Ovary (tissue), 9 donors: ENCODE results near the gene OCLN. TPM values are rescaled to one million over a fixed set of nuclear protein-coding genes. Genes with fewer than 3 reads are reported as not detected.

Experiments used
- DNase-seq, 5 donors: peaks; one replicate each; pipeline ENCODE4 v3.0.0-alpha.2; 2019 to 2020
- H3K27ac ChIP-seq, 2 donors: fragments of 200-600 bp; one replicate each; pipeline versions ENCODE4 v1.5.1 to v1.8.0; 2019 to 2022
- H3K27me3 ChIP-seq: fragments of 200-600 bp; one replicate; pipeline ENCODE4 v1.8.0; 2022
- H3K36me3 ChIP-seq: fragments of 200-600 bp; sonication (generic); one replicate; pipeline ENCODE4 v1.5.1; 2019
- H3K4me1 ChIP-seq: one replicate; pipeline ENCODE4 v1.8.1; 2013; ENCODE audit warnings: mild to moderate bottlenecking, moderate library complexity; ENCODE audit not compliant: insufficient read depth
- H3K4me3 ChIP-seq: fragments of 200-600 bp; sonication (generic); one replicate; pipeline ENCODE4 v1.5.1; 2017
- H3K9me3 ChIP-seq, 2 donors: fragments of 200-600 bp in 1 of 2; sonication (generic) in 1 of 2; one replicate each; pipeline versions ENCODE4 v1.5.1 to v1.8.1; 2013 to 2019; ENCODE audit warnings: mild to moderate bottlenecking in 1 of 2, moderate library complexity in 1 of 2
- EP300 ChIP-seq: sonication (generic); formaldehyde crosslinking; IDR thresholded peaks from one replicate; pipeline ENCODE4 v1.6.1; 2017; ENCODE audit warnings: antibody characterized with exemption
- POLR2A ChIP-seq: fragments of 450-650 bp; IDR thresholded peaks from one replicate; pipeline ENCODE4 v1.6.1; 2017; ENCODE audit warnings: antibody characterized with exemption, mild to moderate bottlenecking, moderate library complexity
- WGBS, 3 donors: extraction: QIAGEN DNeasy Blood & Tissue Kit in 1 of 3; methylation state at CpG; one replicate each; pipeline versions ENCODE4 v1.1.5 to v1.1.7; 2013 to 2017; 5-methylcytosine and 5-hydroxymethylcytosine counted together
- intact Hi-C, 4 donors: fragments of 100-400 bp; cut with DNase I; formaldehyde crosslinking; loops; one replicate each; pipeline versions ENCODE4 v1.11.0 to v1.15.1; 2022 to 2023
- polyA plus RNA-seq, 2 donors: library from polyadenylated mRNA; stranded (reverse); fragments of 200-250 nt in 1 of 2; fragments of 350-450 nt in 1 of 2; fragmentation: Illumina TruSeq in 1 of 2; extraction: RNeasy Lipid Tissue Mini Kit (QIAGEN cat#74804) in 1 of 2; gene quantifications; one replicate each; pipeline ENCODE4 v1.2.3, GENCODE V29; 2013 to 2014
- total RNA-seq, 7 donors: library from RNA; depleted of rRNA in 2 of 7; stranded (reverse); fragments of >200 nt in 2 of 7; fragmentation: NEBNext Ultra II Directional in 3 of 7; extraction: Animal tissue kit (Norgen Biotek cat#: 25700) in 3 of 7; gene quantifications; one replicate each; pipeline versions ENCODE4 v1.1.0 to v1.2.4, GENCODE V29; 2016 to 2023
- TF ChIP-seq, protein P1 (sequence below), 3 donors: fragments of 450-650 bp in 2 of 3; fragments of 200-600 bp in 1 of 3; IDR thresholded peaks; one replicate each; pipeline versions ENCODE4 v1.5.1 to v1.8.0; 2016 to 2022; ENCODE audit warnings: antibody characterized with exemption in 3 of 3, mild to moderate bottlenecking in 1 of 3
- donor health status: DM: no; HTN: no; CAD: no; lungs with moderate emphysema.
- donor health status: DM: no; HTN: no; CAD: no.
- donor health status: Bipolar disorder and iron deficiency.
- donor health status: DM: yes; HTN: yes; CAD: no.
- donor health status: DM: no; HTN: no; CAD: no.
- donor health status: DM: yes; HTN: yes; CAD: no.

The OCLN gene
- total and polyA plus RNA-seq, 9 donors: 0.70 to 23.9 (median 2.9) TPM

DNA sequence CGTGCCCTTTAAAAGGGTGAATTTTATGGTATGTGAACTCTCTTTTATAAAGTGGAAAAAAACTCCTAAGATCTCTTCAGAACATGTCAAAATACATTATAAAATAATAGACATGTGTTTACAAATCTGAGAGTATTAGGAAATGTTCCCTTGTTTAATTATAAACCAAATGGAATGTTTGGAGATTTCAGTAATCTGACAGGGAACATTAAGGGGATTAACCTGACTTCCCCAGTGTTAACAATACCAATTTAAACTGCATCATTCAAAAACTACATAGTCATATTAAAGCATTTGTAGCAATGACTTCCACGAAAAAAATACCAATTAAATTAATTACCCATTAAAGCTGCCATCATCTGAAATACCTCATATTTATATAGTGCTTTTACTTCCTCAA is 1.6 kb upstream of the OCLN start:
- 62 to 69% (median 63%) methylated on average over 2 of the region's 2 CpGs for WGBS, 3 donors
- H3K4me1 ChIP-seq: no peaks in the 10 kb centered on the region
- no peak for TF ChIP-seq POLR2A
- TF ChIP-seq, protein P1, sequence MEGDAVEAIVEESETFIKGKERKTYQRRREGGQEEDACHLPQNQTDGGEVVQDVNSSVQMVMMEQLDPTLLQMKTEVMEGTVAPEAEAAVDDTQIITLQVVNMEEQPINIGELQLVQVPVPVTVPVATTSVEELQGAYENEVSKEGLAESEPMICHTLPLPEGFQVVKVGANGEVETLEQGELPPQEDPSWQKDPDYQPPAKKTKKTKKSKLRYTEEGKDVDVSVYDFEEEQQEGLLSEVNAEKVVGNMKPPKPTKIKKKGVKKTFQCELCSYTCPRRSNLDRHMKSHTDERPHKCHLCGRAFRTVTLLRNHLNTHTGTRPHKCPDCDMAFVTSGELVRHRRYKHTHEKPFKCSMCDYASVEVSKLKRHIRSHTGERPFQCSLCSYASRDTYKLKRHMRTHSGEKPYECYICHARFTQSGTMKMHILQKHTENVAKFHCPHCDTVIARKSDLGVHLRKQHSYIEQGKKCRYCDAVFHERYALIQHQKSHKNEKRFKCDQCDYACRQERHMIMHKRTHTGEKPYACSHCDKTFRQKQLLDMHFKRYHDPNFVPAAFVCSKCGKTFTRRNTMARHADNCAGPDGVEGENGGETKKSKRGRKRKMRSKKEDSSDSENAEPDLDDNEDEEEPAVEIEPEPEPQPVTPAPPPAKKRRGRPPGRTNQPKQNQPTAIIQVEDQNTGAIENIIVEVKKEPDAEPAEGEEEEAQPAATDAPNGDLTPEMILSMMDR (IDR thresholded peaks at IDR 0.05): no peak
- no peaks in the 10 kb centered on the region for H3K27me3 ChIP-seq
- intact Hi-C loops: no loop called here
- H3K27ac ChIP-seq: no peak overlapping the region
- H3K9me3 ChIP-seq: no peaks in the 10 kb centered on the region
- no peaks in the 10 kb centered on the region for H3K36me3 ChIP-seq
- H3K4me3 ChIP-seq: no peak overlapping the region
- no peak for DNase-seq

DNA sequence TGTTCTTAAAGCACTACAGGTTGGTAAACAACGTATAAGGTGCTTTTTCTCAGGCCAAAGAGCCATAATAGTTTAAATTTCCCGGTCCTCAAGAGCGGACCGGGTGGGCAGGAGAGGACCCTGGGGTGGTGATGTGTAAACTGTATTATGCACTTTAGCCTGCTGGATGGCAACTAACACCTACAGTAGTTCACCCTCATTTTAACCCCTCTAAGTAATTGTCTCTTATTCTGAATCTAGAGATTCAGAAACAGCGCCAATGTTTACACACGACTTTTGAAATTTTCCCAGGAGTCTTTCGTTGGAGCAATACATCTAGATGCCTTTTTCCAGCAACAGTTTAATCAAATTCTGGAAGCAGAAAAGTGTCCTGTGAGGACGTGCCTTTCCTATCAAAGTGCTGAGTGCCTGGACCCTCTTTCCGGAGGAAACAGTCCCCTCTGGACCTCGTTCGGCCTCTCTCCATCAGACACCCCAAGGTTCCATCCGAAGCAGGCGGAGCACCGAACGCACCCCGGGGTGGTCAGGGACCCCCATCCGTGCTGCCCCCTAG is 676 bp upstream of the OCLN start:
- no peaks in the 10 kb centered on the region for H3K9me3 ChIP-seq
- no peaks in the 10 kb centered on the region for H3K36me3 ChIP-seq
- H3K4me3 ChIP-seq: peak overlapping the region; percentile 42
- WGBS, 3 donors: 4 to 7% (median 6%) methylated on average over 17 of the region's 17 CpGs
- no peaks in the 10 kb centered on the region for H3K4me1 ChIP-seq
- H3K27ac ChIP-seq: no peak overlapping the region
- no peaks in the 10 kb centered on the region for H3K27me3 ChIP-seq
- TF ChIP-seq, protein P1 (IDR thresholded peaks at IDR 0.05): no peak
- TF ChIP-seq EP300 (no peak), POLR2A (no peak)
- DNase-seq: no peak
- intact Hi-C loops: no loop called here

DNA sequence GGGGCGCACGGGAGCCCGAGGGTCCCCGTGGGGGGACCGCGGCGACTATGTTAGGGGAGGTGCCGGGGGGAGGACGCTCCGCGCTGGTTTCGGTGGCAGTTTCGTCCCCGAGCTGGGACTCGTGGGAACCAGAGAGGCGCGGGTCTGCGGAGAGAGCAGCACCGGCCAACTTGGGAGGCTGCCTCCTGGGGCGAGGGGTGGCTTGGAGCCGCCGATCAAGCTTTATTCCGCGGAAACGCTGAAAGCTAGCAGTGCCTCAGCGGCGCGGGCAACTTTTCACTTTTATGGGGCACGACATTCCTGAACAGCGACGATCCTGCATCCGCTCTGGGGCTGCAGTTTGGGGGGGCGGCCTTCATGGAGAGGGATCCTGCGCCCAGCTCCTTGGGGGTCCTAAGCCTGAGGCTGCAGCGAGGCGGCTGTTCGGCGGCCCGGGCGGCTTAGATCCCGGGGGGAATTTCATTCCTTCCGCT is 369 bp downstream of the OCLN start:
- Histone ChIP-seq H3K4me3 (peak overlapping the region; percentile 42), H3K9me3 (no peaks in the 10 kb centered on the region), H3K27me3 (no peaks in the 10 kb centered on the region), H3K4me1 (no peaks in the 10 kb centered on the region), H3K36me3 (no peaks in the 10 kb centered on the region), H3K27ac (no peak overlapping the region)
- no peak for TF ChIP-seq EP300
- TF ChIP-seq, protein P1 (IDR thresholded peaks at IDR 0.05): no peak
- TF ChIP-seq POLR2A: no peak
- 0 to 2% (median 0%) methylated on average over 25 to 42 of the region's 42 CpGs for WGBS, 3 donors
- intact Hi-C loops: no loop called here
- peak in 1 of 5 donors; percentile 11 for DNase-seq

DNA sequence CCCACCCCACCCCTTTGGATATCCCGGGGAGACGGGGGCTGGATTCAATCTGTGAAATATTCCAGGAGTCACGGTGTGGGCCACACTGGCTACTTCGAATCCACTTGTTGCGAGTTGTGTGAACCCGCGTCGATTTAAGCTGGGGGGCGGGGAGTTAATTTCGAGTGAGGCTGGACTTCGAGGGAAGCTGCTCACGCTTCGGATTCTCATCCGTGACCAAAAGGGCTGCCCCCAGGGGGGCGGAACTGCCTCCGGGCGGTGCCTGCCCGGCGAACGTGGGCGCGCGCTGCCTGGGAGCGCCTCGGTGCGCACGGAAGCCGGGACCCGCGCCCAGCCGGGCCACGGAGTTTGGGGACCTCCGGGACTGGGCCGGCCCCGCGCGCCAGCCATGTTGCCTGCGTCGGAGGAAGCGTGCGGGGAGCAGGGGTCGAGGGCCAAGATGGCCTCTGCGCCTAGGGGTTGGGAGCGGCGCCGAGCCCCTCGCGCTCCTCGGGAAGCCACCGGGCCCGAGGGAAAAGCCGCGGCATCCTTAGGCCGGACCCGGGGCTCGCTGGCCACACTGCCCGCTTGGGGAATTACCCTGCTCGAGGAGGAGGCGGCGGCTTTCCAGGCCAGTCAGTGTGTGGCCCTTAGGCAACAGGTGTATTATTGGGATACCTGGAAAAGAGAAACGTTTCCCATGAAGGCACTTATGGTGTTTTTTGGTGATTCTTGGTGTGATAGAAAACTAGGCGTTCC is 975 bp downstream of the OCLN start:
- intact Hi-C loops: no loop called here

More for the DNA sequence above, 975 bp downstream of the OCLN start:
- Histone ChIP-seq H3K9me3 (no peaks in the 10 kb centered on the region), H3K27me3 (no peaks in the 10 kb centered on the region), H3K27ac (no peak overlapping the region), H3K36me3 (no peaks in the 10 kb centered on the region), H3K4me3 (peak overlapping the region; percentile 42), H3K4me1 (no peaks in the 10 kb centered on the region)
- peak in 2 of 5 donors; percentile 10 to 33 for DNase-seq
- 1 to 2% (median 1%) methylated on average over 42 to 62 of the region's 62 CpGs for WGBS, 3 donors
- TF ChIP-seq, protein P1 (IDR thresholded peaks at IDR 0.05): no peak
- no peak for TF ChIP-seq POLR2A
- no peak for TF ChIP-seq EP300
